NCI-H2081 (cell line): ENCODE results near the gene ASPSCR1.

Experiments
- DNase-seq, 2 experiments: peaks; one replicate each; lab custom pipeline; 2025; lab: John Stamatoyannopoulos, UW

The ASPSCR1 gene

GRCh38 chr17:81983011-81983638 lies 5.7 kb downstream of the ASPSCR1 start:
- no peak for DNase-seq

- no peak for DNase-seq
These were observed 6.4 kb downstream of the ASPSCR1 start for GRCh38 chr17:81983639-81984373.

GRCh38 chr17:81984773-81985410 lies 7.5 kb downstream of the ASPSCR1 start:
- DNase-seq, result no peak

- no peak for DNase-seq
These were observed 9.2 kb downstream of the ASPSCR1 start for GRCh38 chr17:81986606-81987005.

- DNase-seq, result no peak
These were observed 9.8 kb downstream of the ASPSCR1 start for GRCh38 chr17:81987161-81987770.

GRCh38 chr17:81990836-81991683 lies 13.6 kb downstream of the ASPSCR1 start:
- no peak for DNase-seq

- DNase-seq, result peak; percentile 81 to 91
These were observed 14.4 kb downstream of the ASPSCR1 start for GRCh38 chr17:81991684-81992305.

GRCh38 chr17:81992306-81993102 lies 15.1 kb downstream of the ASPSCR1 start:
- no peak for DNase-seq

- DNase-seq, result no peak
These were observed 16.5 kb downstream of the ASPSCR1 start for GRCh38 chr17:81993729-81994592.

GRCh38 chr17:81994593-81995462 lies 17.4 kb downstream of the ASPSCR1 start:
- no peak for DNase-seq

GRCh38 chr17:81995463-81996231 lies 18.2 kb downstream of the ASPSCR1 start:
- DNase-seq, result no peak

GRCh38 chr17:81996232-81996756 lies 18.9 kb downstream of the ASPSCR1 start:
- DNase-seq, result no peak

GRCh38 chr17:81996757-81997441 lies 19.5 kb downstream of the ASPSCR1 start:
- DNase-seq, result no peak

GRCh38 chr17:81998212-81998611 lies 20.8 kb downstream of the ASPSCR1 start:
- DNase-seq, result no peak

GRCh38 chr17:81998691-81999438 lies 21.4 kb downstream of the ASPSCR1 start:
- no peak for DNase-seq

- DNase-seq, result no peak
These were observed 22.2 kb downstream of the ASPSCR1 start for GRCh38 chr17:81999587-81999975.
